Activated CD4-positive, alpha-beta T cell treated with anti-CD3 and anti-CD28 coated beads, Interleukin-2, amount 50 U/mL, for 16 hours (primary cell): ENCODE measurements around the gene BSG.
"Not testable (repeated sequence)": the region's sequence is repeated elsewhere in the genome, so short reads cannot be mapped to it uniquely, and the experiment has no call there.

Experiments used
- DNase-seq: peaks from one replicate; pipeline ENCODE4 v3.0.0-alpha.2; 2020

BSG gene

DNA sequence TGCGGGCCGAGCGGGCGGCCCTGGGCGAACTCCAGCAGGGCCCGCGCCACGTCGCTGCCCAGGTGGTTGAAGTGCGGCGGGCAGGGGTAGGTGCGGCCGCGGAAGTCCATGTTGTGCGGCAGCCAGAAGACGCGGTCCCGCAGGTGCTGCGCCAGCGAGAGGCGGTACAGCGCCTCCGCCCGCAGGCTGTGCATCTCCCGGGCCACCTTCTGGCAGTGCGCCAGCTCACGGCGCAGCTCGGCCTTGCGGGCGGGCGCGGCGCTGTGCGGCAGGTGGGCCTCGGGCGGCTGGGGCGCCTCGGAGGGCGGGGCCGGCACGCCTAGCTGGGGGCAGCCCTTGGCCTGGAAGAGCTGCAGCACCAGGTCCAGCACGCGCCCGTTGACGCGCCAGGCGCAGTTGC lies 48.8 kb downstream of the BSG start:
- not testable (repeated sequence) for DNase-seq

DNA sequence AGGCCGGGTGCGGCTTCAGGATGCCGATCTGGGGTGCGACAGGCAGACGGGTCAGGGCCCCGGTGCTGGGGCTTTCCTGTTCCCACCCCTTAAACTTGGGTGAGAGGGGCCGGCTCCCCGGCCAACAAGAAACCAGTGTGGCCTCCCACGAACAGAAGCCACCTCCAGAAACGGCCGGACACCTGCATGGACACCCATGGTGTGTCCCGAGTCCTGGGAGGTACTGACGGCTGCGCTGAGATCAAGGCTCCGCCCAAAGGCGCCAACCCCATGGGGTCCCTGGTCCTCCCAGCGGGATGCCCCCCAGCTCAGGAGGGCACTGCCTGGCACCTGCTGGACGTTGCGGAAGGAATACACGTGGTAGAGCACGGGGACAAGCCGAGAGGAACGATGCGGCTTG lies 49.4 kb downstream of the BSG start:
- DNase-seq, result no peak

DNA sequence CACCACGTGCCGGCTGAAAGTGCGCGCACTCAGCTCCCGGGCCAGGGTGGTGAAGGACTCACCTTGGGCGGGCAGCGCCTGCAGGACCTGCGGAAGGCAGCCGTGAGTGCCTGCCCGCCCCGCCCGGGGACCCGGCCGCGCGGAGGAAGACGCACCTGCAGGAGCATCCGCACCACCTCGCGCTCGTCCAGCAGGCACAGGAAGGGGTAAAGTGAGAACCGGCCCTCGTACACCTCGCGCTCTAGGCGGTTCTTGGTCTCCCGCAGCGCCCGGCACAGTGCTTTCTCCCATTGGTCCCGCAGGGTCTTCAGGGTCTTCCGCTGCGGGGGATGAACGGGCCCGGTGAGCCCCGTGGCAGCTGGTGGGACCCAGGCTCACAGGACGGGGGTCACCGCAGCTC lies 50.3 kb downstream of the BSG start:
- no peak for DNase-seq

DNA sequence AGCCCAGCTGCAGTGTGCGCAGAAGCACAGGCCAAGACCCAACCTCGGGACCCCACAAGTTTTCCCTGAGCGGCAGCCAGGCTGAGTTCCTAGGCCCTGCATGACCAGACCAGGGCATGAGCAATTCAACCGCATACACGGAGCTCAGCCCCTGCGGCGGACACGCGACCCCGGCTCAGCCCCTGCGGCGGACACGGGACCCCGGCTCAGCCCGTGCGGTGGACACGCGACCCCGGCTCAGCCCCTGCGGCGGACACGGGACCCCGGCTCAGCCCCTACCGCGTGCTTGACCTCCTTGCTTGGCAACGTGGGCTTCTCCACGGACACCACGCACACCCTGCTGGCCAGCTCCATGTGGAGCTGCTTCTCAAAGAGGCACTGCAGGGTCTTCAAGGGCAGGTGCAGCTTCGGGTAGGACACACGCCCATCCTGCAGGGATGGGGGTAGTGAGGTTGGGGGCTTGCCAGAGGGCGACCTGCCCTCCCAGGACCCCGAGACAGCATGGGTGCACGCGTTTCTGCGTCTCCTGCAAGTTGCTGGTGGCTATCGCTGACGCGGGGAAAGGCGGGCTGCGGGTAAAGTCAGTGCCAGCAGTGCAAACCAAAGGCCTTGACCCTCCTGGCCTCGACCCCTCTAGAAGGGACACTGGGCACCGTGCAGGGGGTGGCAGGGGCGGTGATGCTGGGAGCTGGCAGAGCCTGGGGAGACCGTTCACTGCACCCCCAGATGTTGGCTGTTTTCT lies 51.0 kb downstream of the BSG start:
- no peak for DNase-seq

DNA sequence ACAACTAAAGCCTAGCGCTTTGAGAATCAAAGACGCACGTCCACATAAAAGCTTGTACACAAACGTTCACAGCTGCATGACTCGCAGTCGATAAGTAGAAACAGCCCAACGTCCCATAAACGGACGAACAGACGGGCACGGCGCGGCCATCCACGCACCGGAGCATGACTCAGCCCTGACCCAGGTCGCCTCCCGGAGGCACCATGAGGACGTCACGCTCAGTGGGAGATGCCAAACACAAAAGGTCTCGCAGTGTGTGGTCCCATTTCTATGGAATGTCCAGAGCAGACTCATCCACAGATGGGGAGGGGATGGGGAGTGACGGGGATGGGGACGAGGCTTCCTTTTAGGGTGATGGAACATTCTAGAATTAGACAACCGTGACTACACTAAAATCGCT lies 51.6 kb downstream of the BSG start:
- no peak for DNase-seq

DNA sequence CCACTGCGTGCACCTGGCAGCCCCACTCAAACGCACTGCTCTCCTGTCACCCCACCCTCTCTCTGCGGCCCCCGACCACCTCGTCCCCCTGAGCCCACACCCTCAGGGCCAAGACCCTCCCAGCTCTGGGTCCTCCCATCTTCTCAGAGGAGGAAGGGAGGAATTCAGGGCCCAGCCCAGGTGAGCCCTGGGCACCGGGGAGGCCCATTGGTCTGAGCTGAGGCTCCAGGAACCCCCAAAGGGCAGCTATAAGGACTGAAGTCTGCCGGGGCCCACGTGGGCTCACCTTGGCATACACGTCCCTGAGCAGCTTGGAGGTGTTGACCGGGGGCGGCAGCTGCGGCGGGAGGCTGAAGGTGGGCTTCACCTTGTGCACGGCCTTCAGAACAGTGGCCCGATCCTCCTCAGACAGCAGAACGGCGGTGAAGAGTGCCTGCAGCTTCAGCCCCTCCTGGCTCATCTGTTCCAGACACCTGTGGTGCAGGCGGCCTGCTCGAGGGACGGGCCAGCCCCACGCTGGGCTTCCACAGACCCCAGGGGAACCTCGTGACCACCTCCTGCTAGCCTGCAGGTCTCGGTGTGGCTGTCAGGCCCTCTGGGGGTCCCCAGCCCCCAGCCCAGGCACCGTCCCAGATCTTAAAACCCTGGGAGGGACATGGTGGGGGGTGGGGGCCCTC lies 52.2 kb downstream of the BSG start:
- no peak for DNase-seq

DNA sequence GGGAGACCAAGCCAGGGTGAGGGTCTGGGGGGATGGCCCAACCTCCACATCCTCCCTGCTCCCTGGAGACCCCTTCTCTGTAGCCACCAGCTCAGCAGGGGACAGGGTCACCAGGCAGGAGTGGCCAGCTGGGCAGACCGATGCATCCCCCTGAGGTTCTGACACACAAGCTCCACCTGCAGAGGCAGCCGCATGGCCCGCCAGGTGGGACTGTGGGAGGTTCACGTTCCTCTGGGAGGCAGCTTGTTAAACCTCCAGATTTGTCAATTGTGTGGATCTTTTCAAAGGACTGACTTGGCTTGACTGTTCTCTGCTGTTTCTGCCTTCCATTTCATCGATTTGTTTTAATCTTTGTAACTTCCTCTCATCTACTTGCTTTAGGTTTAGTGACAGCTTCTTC lies 52.9 kb downstream of the BSG start:
- DNase-seq, result no peak

DNA sequence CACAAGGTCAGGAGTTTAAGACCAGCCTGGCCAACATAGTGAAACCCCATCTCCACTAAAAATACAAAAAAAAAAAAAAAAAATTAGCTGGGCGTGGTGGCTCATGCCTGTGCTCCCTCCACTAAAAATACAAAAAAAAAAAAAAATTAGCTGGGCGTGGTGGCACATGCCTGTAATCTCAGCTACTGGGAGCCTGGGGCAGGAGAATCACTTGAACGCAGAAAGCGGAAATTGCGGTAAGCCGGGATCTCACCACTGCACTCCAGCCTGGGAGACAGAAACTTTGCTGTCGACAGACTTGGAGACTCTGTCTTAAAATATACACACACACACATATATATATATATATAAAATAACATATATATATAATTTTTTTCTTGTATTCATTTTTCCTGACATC lies 54.2 kb downstream of the BSG start:
- not testable (repeated sequence) for DNase-seq

DNA sequence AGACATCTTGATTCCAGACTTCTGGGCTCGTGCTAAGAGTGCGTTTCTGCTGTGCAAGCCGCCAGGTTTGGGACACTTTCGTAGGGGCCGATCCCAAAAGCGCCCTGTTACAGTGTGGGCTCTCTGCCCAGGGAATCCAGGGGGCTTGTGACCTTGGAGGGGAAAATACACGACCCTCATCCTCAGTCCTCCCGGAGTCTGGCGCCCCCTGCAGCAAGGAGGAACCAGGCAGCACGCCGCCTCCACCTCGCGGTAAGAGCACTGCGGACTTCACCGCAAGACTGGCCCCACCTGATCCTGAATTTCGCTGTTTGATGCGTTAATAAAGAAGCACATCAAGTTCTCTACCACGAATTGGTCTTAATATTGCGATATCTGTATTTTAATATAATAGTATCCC lies 55.8 kb downstream of the BSG start:
- DNase-seq, result no peak

DNA sequence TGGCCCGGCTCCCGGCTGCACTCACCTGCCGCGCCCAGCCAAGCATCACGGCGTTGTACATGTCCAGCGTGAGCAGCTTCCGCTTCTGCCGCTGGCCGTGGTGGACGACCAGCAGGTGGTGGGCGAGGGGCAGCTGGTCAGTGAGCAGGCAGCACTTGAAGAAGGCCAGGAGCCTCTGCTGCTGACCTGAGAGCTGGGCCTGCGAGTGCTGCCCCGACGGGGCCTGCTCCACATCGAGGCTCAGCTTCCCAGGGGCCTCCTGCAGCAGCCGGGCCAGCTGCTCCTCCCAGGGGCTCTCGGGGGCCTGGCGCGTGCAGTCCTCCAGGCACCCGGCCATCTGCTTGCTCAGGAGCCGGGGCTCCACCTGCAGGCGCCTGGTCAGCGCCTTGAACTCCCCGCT lies 57.1 kb downstream of the BSG start:
- not testable (repeated sequence) for DNase-seq

DNA sequence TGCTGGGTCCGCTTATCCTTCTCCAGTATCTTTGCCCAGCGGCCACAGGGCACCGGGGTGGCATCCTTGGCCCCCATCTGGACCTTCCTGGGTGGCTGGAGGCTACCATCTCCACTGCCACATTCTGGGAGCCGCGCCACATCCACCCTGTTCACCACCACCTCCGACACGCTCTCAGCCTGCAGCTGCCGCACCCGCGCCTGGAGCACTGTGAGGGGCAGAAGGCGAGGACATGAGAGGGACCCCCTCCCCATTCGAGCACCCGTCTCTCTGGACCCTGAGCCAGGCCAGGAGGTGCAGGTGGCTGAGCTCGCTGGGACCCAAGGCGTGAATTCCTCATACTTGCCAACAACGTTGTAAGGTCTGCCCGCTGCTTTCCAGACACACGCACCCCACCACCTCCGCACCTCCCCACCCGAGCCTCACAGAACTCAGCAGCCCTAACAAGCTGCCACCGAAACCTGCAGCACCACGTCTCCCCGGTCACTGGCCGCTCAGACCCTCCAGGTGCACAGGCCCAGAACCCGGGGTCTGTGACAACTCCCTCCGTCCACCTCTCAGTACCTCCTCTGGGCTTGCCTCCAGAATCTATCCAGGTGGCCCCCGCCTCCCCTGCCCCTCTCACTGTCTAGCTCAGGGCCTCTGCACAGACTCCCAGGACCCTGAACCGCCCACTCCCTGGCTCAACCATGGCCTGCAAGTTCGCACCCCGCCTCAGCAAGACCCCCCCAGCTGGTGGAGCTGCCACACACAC lies 57.7 kb downstream of the BSG start:
- DNase-seq, result no peak

DNA sequence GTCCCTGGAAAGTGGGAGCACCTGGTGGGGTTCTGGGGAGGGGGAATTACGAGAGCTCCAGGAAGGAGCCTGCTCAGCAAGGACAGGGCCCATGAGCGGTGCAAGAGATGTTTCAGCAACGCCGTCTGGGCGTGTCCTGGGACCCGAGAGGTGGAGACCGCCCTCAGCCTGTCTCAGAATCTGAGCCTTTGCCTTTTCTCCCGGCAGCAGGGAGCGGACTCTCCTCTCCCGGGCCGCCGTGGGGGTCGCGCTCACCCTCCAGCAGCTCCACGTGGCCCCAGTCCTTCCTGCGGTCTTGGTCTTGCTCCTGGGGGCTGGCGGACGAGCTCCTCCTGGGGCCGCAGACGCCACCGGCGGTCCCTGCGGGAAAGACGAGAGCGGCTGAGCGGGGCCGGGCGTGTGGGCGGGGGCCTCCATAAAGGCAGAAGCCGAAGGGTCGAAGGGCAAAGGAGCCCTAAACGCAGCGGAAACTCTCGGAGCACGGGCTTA lies 60.2 kb downstream of the BSG start:
- peak; percentile 56 for DNase-seq
